Esophagus squamous epithelium (tissue), 4 donors: ENCODE measurements around the gene IBA57.

Experiments
- CTCF ChIP-seq, 6 experiments: fragments of 450-650 bp in 4 of 6; fragments of 200-600 bp in 2 of 6; sonication (generic) in 2 of 6; IDR thresholded peaks; one replicate each; pipeline ENCODE4 v1.5.1; 2016 to 2019; ENCODE audit warnings: antibody characterized with exemption in 6 of 6, mild to moderate bottlenecking in 4 of 6, moderate library complexity in 4 of 6
- POLR2A ChIP-seq, 4 donors: fragments of 450-650 bp; IDR thresholded peaks; one replicate each; pipeline ENCODE4 v1.6.1; 2017; ENCODE audit warnings: antibody characterized with exemption in 4 of 4, mild to moderate bottlenecking in 4 of 4, moderate library complexity in 3 of 4

DNA sequence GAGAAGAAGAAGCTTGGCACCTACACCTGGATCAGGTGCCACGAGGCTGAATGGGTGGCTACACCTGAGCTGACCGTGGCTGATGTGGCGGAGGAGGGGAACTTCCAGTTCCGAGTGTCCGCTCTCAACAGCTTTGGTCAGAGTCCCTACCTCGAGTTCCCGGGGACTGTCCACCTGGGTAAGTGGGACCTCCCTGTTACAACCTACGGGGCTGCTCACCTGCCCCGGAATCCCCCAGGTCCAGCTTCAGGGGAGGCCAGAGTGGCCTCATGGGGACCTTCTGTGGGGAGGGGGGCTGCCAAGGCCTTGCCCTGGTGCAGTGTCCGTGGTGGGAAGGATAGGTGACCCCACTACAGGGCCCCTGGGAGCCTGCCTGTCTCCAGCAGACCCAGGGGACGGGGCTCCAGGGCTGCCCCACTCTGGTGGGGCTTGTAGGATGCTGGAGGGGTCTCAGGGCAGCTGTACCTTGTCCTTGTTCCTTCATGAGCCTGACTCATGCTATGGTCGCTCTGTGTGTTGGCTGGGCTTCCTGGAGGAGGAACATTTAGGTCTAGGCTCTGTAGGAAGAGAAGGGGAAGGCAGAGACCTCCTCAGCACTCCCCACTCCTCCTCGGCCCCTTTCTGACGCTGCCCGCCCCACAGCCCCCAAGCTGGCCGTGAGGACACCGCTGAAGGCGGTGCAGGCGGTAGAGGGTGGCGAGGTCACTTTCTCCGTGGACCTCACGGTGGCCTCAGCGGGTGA is 49.5 kb downstream of the IBA57 start:
- TF ChIP-seq CTCF (IDR thresholded peaks at IDR 0.05) (no peak), POLR2A (IDR thresholded peaks at IDR 0.05) (no peak)
